ENCODE data around the gene LIPC.

LIPC gene

GRCh38 chr15:58431221-58432149, at the start of gene LIPC:
Gene LIPC (plus strand): TSS chr15:58431991. CDS start chr15:58432033, 42 bp downstream.
- no peak for DNase-seq (ENCODE audit: low read depth in 2 of 2)

GRCh38 chr15:58383876-58384275, 47.9 kb upstream of the LIPC start:
- no peak for DNase-seq (ENCODE audit: low read depth in 2 of 2)

- no peak for DNase-seq (ENCODE audit: low read depth in 2 of 2)
Observed at GRCh38 chr15:58384667-58385066, 47.1 kb upstream of the LIPC start.

- DNase-seq (ENCODE audit: low read depth in 2 of 2), result no peak
Observed at GRCh38 chr15:58386081-58386480, 45.7 kb upstream of the LIPC start.

- DNase-seq (ENCODE audit: low read depth in 2 of 2), result no peak
Observed at GRCh38 chr15:58386641-58387040, 45.1 kb upstream of the LIPC start.

- no peak for DNase-seq (ENCODE audit: low read depth in 2 of 2)
Observed at GRCh38 chr15:58387130-58387529, 44.7 kb upstream of the LIPC start.

- DNase-seq (ENCODE audit: low read depth in 2 of 2), result no peak
Observed at GRCh38 chr15:58388211-58388610, 43.6 kb upstream of the LIPC start.

- no peak for DNase-seq (ENCODE audit: low read depth in 2 of 2)
Observed at GRCh38 chr15:58390118-58390517, 41.7 kb upstream of the LIPC start.

- no peak for DNase-seq (ENCODE audit: low read depth in 2 of 2)
Observed at GRCh38 chr15:58390655-58391054, 41.1 kb upstream of the LIPC start.

GRCh38 chr15:58391088-58391487, 40.7 kb upstream of the LIPC start:
- DNase-seq (ENCODE audit: low read depth in 2 of 2), result no peak

GRCh38 chr15:58392141-58392540, 39.6 kb upstream of the LIPC start:
- DNase-seq (ENCODE audit: low read depth in 2 of 2), result no peak

- no peak for DNase-seq (ENCODE audit: low read depth in 2 of 2)
Observed at GRCh38 chr15:58392611-58393161, 39.1 kb upstream of the LIPC start.

- no peak for DNase-seq (ENCODE audit: low read depth in 2 of 2)
Observed at GRCh38 chr15:58393241-58393662, 38.5 kb upstream of the LIPC start.

GRCh38 chr15:58396181-58396580, 35.6 kb upstream of the LIPC start:
- DNase-seq (ENCODE audit: low read depth in 2 of 2), result no peak

GRCh38 chr15:58398071-58398470, 33.7 kb upstream of the LIPC start:
- no peak for DNase-seq (ENCODE audit: low read depth in 2 of 2)

- no peak for DNase-seq (ENCODE audit: low read depth in 2 of 2)
Observed at GRCh38 chr15:58398643-58399042, 33.1 kb upstream of the LIPC start.

- DNase-seq (ENCODE audit: low read depth in 2 of 2), result no peak
Observed at GRCh38 chr15:58399739-58400138, 32.1 kb upstream of the LIPC start.

- no peak for DNase-seq (ENCODE audit: low read depth in 2 of 2)
Observed at GRCh38 chr15:58401276-58401675, 30.5 kb upstream of the LIPC start.

- DNase-seq (ENCODE audit: low read depth in 2 of 2), result no peak
Observed at GRCh38 chr15:58401991-58402649, 29.7 kb upstream of the LIPC start.

GRCh38 chr15:58403581-58403980, 28.2 kb upstream of the LIPC start:
- DNase-seq (ENCODE audit: low read depth in 2 of 2), result no peak

GRCh38 chr15:58404020-58404419, 27.8 kb upstream of the LIPC start:
- no peak for DNase-seq (ENCODE audit: low read depth in 2 of 2)

- no peak for DNase-seq (ENCODE audit: low read depth in 2 of 2)
Observed at GRCh38 chr15:58404722-58405121, 27.1 kb upstream of the LIPC start.

- DNase-seq (ENCODE audit: low read depth in 2 of 2), result no peak
Observed at GRCh38 chr15:58405865-58406264, 25.9 kb upstream of the LIPC start.

Measured in stimulated activated CD8-positive, alpha-beta memory T cell treated with anti-CD3 and anti-CD28 coated beads, Interleukin-15, amount 100 ng/mL, for 4 hours (primary cell).